Activated T-helper 2 cell treated with anti-CD3 and anti-CD28 coated beads, Interferon-gamma antibody, Interleukin-2, Interleukin-4, amounts not matched to agents 10 μg/mL and 5 μg/mL and 100 μg/mL, durations not matched to agents 14 hours and 24 hours and 36 hours (primary cell): ENCODE measurements around the gene ABCC11. TPM values are rescaled to one million over a fixed set of nuclear protein-coding genes. Genes with fewer than 3 reads are reported as not detected.

Experiments used
- DNase-seq: peaks from one replicate; pipeline ENCODE4 v3.0.0; 2021; ENCODE audit warnings: low spot score
- H3K27ac Mint-ChIP-seq: one replicate; pipeline ENCODE4 v1.8.0; 2021; ENCODE audit warnings: mixed read lengths
- H3K27me3 Mint-ChIP-seq: one replicate; pipeline ENCODE4 v1.8.0; 2021; ENCODE audit warnings: low read depth, mixed read lengths
- H3K36me3 Mint-ChIP-seq: one replicate; pipeline ENCODE4 v1.8.0; 2021; ENCODE audit warnings: low read depth, mixed read lengths
- H3K4me1 Mint-ChIP-seq: one replicate; pipeline ENCODE4 v1.8.0; 2021; ENCODE audit warnings: low read depth, mixed read lengths
- H3K4me3 Mint-ChIP-seq: one replicate; pipeline ENCODE4 v1.8.0; 2021; ENCODE audit warnings: low read depth, mild to moderate bottlenecking, moderate library complexity, mixed read lengths
- H3K9me3 Mint-ChIP-seq: one replicate; pipeline ENCODE4 v1.8.0; 2021; ENCODE audit warnings: mixed read lengths
- intact Hi-C: fragments of 100-400 bp; cut with micrococcal nuclease; formaldehyde crosslinking; loops from one replicate; pipeline ENCODE4 v1.15.1; 2023
- total RNA-seq: library from RNA; stranded (reverse); gene quantifications from 2 replicates; pipeline ENCODE4 v1.2.3, GENCODE V29; 2022

Gene ABCC11
- total RNA-seq = 0.05 and 0.09 TPM in 2 replicates

GRCh38 chr16:48247311-48247710 lies at the start of gene ABCC11:
Gene ABCC11 (minus strand): TSS chr16:48247539. CDS start chr16:48231921, 15,618 bp downstream.
- DNase-seq = no peak
- H3K9me3 Mint-ChIP-seq = no peaks in the 10 kb centered on the region
- H3K4me3 Mint-ChIP-seq = peak within 1 kb of the TSS; percentile 92
- H3K27me3 Mint-ChIP-seq = no peaks in the 10 kb centered on the region
- H3K27ac Mint-ChIP-seq = no peak within 1 kb of the TSS
- intact Hi-C loops = loop anchor here (10.0 kb wide), 1 partner anchor 67 kb away; no protein-coding TSS in a partner anchor
- peaks cover 31% of the 10 kb centered on the region for H3K4me1 Mint-ChIP-seq
- H3K36me3 Mint-ChIP-seq = peaks cover 9% of the 10 kb centered on the region

- no peak overlapping the region for H3K4me3 Mint-ChIP-seq
- DNase-seq = no peak
- peaks cover 3% of the 10 kb centered on the region for H3K4me1 Mint-ChIP-seq
- H3K9me3 Mint-ChIP-seq = no peaks in the 10 kb centered on the region
- intact Hi-C loops = no loop called here
- no peaks in the 10 kb centered on the region for H3K27me3 Mint-ChIP-seq
- no peak overlapping the region for H3K27ac Mint-ChIP-seq
- H3K36me3 Mint-ChIP-seq = peaks cover 49% of the 10 kb centered on the region
These were observed 48.3 kb upstream of the ABCC11 start for GRCh38 chr16:48295488-48296281.

- intact Hi-C loops = no loop called here
- Mint-ChIP-seq H3K27me3 (no peaks in the 10 kb centered on the region), H3K36me3 (peaks cover 46% of the 10 kb centered on the region), H3K4me3 (no peak overlapping the region), H3K4me1 (peaks cover 6% of the 10 kb centered on the region), H3K9me3 (no peaks in the 10 kb centered on the region), H3K27ac (no peak overlapping the region)
- DNase-seq = no peak
These were observed 47.4 kb upstream of the ABCC11 start for GRCh38 chr16:48294724-48295123.

GRCh38 chr16:48292452-48292851 lies 45.1 kb upstream of the ABCC11 start:
- DNase-seq = no peak
- Mint-ChIP-seq H3K9me3 (peaks cover 5% of the 10 kb centered on the region), H3K27ac (no peak overlapping the region), H3K27me3 (no peaks in the 10 kb centered on the region), H3K4me1 (peaks cover 6% of the 10 kb centered on the region), H3K36me3 (peaks cover 52% of the 10 kb centered on the region), H3K4me3 (no peak overlapping the region)
- intact Hi-C loops = no loop called here

- intact Hi-C loops = no loop called here
- H3K9me3 Mint-ChIP-seq = peaks cover 12% of the 10 kb centered on the region
- no peak overlapping the region for H3K27ac Mint-ChIP-seq
- no peaks in the 10 kb centered on the region for H3K27me3 Mint-ChIP-seq
- H3K36me3 Mint-ChIP-seq = peaks cover 54% of the 10 kb centered on the region
- H3K4me1 Mint-ChIP-seq = peaks cover 6% of the 10 kb centered on the region
- DNase-seq = no peak
- no peak overlapping the region for H3K4me3 Mint-ChIP-seq
These were observed 44.4 kb upstream of the ABCC11 start for GRCh38 chr16:48291754-48292153.

- intact Hi-C loops = no loop called here
- no peak for DNase-seq
- H3K9me3 Mint-ChIP-seq = peaks cover 17% of the 10 kb centered on the region
- H3K27ac Mint-ChIP-seq = no peak overlapping the region
- H3K4me1 Mint-ChIP-seq = peaks cover 6% of the 10 kb centered on the region
- H3K36me3 Mint-ChIP-seq = peaks cover 57% of the 10 kb centered on the region
- no peak overlapping the region for H3K4me3 Mint-ChIP-seq
- H3K27me3 Mint-ChIP-seq = no peaks in the 10 kb centered on the region
These were observed 44.0 kb upstream of the ABCC11 start for GRCh38 chr16:48291303-48291702.

GRCh38 chr16:48287239-48287638 lies 39.9 kb upstream of the ABCC11 start:
- no peak overlapping the region for H3K4me3 Mint-ChIP-seq
- no peak overlapping the region for H3K27ac Mint-ChIP-seq
- peaks cover 69% of the 10 kb centered on the region for H3K36me3 Mint-ChIP-seq
- H3K4me1 Mint-ChIP-seq = peaks cover 17% of the 10 kb centered on the region
- H3K27me3 Mint-ChIP-seq = no peaks in the 10 kb centered on the region
- no peak for DNase-seq
- peaks cover 28% of the 10 kb centered on the region for H3K9me3 Mint-ChIP-seq
- intact Hi-C loops = no loop called here

- intact Hi-C loops = no loop called here
- no peak for DNase-seq
- Mint-ChIP-seq H3K36me3 (peaks cover 61% of the 10 kb centered on the region), H3K27ac (no peak overlapping the region), H3K4me3 (no peak overlapping the region), H3K9me3 (peaks cover 28% of the 10 kb centered on the region), H3K4me1 (peaks cover 12% of the 10 kb centered on the region), H3K27me3 (no peaks in the 10 kb centered on the region)
These were observed 37.6 kb upstream of the ABCC11 start for GRCh38 chr16:48284772-48285409.

- Mint-ChIP-seq H3K36me3 (peaks cover 62% of the 10 kb centered on the region), H3K4me3 (no peak overlapping the region), H3K27me3 (no peaks in the 10 kb centered on the region), H3K27ac (no peak overlapping the region), H3K4me1 (peaks cover 12% of the 10 kb centered on the region), H3K9me3 (peaks cover 26% of the 10 kb centered on the region)
- intact Hi-C loops = no loop called here
- DNase-seq = no peak
These were observed 35.4 kb upstream of the ABCC11 start for GRCh38 chr16:48282636-48283263.

GRCh38 chr16:48280546-48280945 lies 33.2 kb upstream of the ABCC11 start:
- no peak for DNase-seq
- Mint-ChIP-seq H3K27ac (no peak overlapping the region), H3K4me3 (no peak overlapping the region), H3K27me3 (no peaks in the 10 kb centered on the region), H3K4me1 (peaks cover 10% of the 10 kb centered on the region), H3K9me3 (peaks cover 6% of the 10 kb centered on the region), H3K36me3 (peaks cover 48% of the 10 kb centered on the region)
- intact Hi-C loops = no loop called here

GRCh38 chr16:48279199-48279598 lies 31.9 kb upstream of the ABCC11 start:
- H3K4me1 Mint-ChIP-seq = peaks cover 3% of the 10 kb centered on the region
- H3K27ac Mint-ChIP-seq = no peak overlapping the region
- intact Hi-C loops = no loop called here
- no peaks in the 10 kb centered on the region for H3K9me3 Mint-ChIP-seq
- H3K4me3 Mint-ChIP-seq = no peak overlapping the region
- H3K36me3 Mint-ChIP-seq = peaks cover 38% of the 10 kb centered on the region
- DNase-seq = no peak
- no peaks in the 10 kb centered on the region for H3K27me3 Mint-ChIP-seq

- Mint-ChIP-seq H3K4me1 (no peaks in the 10 kb centered on the region), H3K9me3 (no peaks in the 10 kb centered on the region), H3K4me3 (no peak overlapping the region), H3K27me3 (no peaks in the 10 kb centered on the region), H3K27ac (no peak overlapping the region), H3K36me3 (peaks cover 28% of the 10 kb centered on the region)
- intact Hi-C loops = no loop called here
- no peak for DNase-seq
These were observed 29.8 kb upstream of the ABCC11 start for GRCh38 chr16:48277158-48277557.

- intact Hi-C loops = no loop called here
- Mint-ChIP-seq H3K27me3 (no peaks in the 10 kb centered on the region), H3K9me3 (no peaks in the 10 kb centered on the region), H3K27ac (no peak overlapping the region), H3K4me3 (no peak overlapping the region), H3K4me1 (no peaks in the 10 kb centered on the region), H3K36me3 (peaks cover 31% of the 10 kb centered on the region)
- no peak for DNase-seq
These were observed 28.8 kb upstream of the ABCC11 start for GRCh38 chr16:48276102-48276501.
